Psoas muscle (tissue), 8 donors: Measurements from ENCODE around the gene OVAAL. TPM values are rescaled to one million over a fixed set of nuclear protein-coding genes. Genes with fewer than 3 reads are reported as not detected.
"Not testable (repeated sequence)": the region's sequence is repeated elsewhere in the genome, so short reads cannot be mapped to it uniquely, and the experiment has no call there.

Experiments
- ATAC-seq, 4 donors: fragments of 200-7000 bp; cut with Tn5 transposase; one replicate each; pipeline ENCODE4 v1.9.1; 2020; ENCODE audit warnings: moderate library complexity in 3 of 4, mild to moderate bottlenecking in 2 of 4
- DNase-seq, 2 donors: peaks; one replicate each; pipeline ENCODE4 v3.0.0-alpha.2; 2020
- H3K27ac ChIP-seq: fragments of 200-600 bp; one replicate; pipeline ENCODE4 v1.8.0; 2022
- H3K27me3 ChIP-seq, 3 donors: fragments of 200-600 bp in 1 of 3; one replicate each; pipeline versions ENCODE4 v1.6.1 to v1.8.0; 2013 to 2022; ENCODE audit warnings: low read length in 2 of 3, mild to moderate bottlenecking in 2 of 3, moderate library complexity in 1 of 3; ENCODE audit not compliant: insufficient read depth in 3 of 3
- H3K36me3 ChIP-seq, 2 donors: fragments of 200-600 bp in 1 of 2; one replicate each; pipeline versions ENCODE4 v1.6.1 to v1.8.0; 2013 to 2022; ENCODE audit warnings: low read depth in 1 of 2, mild to moderate bottlenecking in 1 of 2, moderate library complexity in 1 of 2; ENCODE audit not compliant: insufficient read depth in 1 of 2
- H3K4me1 ChIP-seq: fragments of 200-600 bp; one replicate; pipeline ENCODE4 v1.8.0; 2022
- H3K4me3 ChIP-seq: fragments of 200-600 bp; one replicate; pipeline ENCODE4 v1.8.0; 2022; ENCODE audit warnings: mild to moderate bottlenecking
- H3K9me3 ChIP-seq: fragments of 200-600 bp; one replicate; pipeline ENCODE4 v1.8.0; 2022
- WGBS, 3 donors: extraction: QIAGEN DNeasy Blood & Tissue Kit; methylation state at CpG; one replicate each; pipeline versions ENCODE4 v1.1.6 to v1.1.7; 2013; 5-methylcytosine and 5-hydroxymethylcytosine counted together
- intact Hi-C, 2 donors: fragments of 100-400 bp; cut with DNase I; formaldehyde crosslinking; loops; one replicate each; pipeline versions ENCODE4 v1.11.0 to v1.14.2; 2022
- polyA plus RNA-seq, 3 donors: library from polyadenylated mRNA; stranded (reverse); fragments of 200-250 nt; gene quantifications; one replicate each; pipeline ENCODE4 v1.2.3, GENCODE V29; 2013
- total RNA-seq, 4 donors: library from RNA; stranded (reverse); fragmentation: NEBNext Ultra II Directional in 2 of 4; extraction: Animal tissue kit (Norgen Biotek cat#: 25700) in 2 of 4; gene quantifications; one replicate each; pipeline versions ENCODE4 v1.2.1 to v1.2.4, GENCODE V29; 2021 to 2023
- TF ChIP-seq, protein P1 (sequence below): fragments of 200-600 bp; IDR thresholded peaks from one replicate; pipeline ENCODE4 v1.8.0; 2022; ENCODE audit warnings: antibody characterized with exemption
- donor health status: healthy with polysubstance abuse.
- donor health status: DM: no; HTN: no; CAD: no; lungs with moderate emphysema.
- donor health status: Bipolar disorder and iron deficiency.
- donor health status: healthy.
- donor health status: DM: yes; HTN: yes; CAD: no.
- donor health status: DM: no; HTN: no; CAD: no.
- donor health status: DM: no; HTN: no; CAD: no.
- donor health status: DM: yes; HTN: yes; CAD: no.

OVAAL gene
- total and polyA plus RNA-seq, 7 donors = 0.04 TPM; not detected in 6

DNA sequence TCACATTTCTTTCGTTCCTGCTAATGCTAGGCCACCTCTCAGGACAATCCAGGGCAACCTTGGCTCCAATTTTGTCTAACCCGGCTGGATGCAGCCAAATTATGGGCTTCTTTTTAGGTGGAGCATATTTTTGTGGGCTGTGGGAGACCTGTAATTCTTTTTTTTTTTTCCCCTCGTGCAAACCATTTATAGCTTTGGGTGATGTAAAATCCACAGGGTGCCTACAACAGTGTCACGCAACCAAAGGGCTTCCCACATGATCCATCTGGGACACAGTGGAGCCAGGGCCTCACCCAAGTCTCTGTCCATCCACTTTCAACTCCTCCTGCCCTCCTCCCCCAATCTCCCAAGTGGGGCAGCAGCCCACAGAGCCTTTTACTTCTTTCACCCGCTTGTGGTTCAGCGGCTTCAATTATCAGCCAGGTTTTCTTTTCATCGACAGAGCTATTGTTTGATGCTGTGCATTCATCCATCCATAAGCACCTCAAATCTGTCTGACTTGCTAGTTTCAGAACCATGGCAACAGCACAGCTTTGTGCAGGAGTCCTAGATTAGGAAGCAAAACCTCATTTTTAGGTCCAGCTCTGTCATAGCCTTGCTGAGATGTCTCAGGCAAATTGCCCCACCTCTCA lies 10.0 kb upstream of the OVAAL start:
- intact Hi-C loops = no loop called here
- H3K27ac ChIP-seq = no peak overlapping the region
- ATAC-seq = no peak

DNA sequence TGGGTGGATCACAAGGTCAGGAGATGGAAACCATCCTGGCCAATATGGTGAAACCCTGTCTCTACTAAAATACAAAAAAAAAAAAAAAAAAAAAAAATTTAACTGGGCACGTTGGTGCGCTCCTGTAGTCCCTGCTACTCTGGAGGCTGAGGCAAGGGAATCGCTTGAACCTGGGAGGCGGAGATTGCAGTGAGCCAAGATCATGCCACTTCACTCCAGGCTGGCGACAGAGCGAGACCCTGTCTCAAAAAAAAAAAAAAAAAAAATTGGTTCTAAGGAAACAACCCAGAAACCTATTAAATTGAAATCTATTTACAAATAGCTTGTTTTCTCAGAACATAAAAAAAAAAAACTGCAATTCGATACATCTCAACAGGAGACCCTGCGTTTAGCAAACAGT lies 9.0 kb upstream of the OVAAL start:
- H3K4me3 ChIP-seq, DNase-seq, H3K27ac ChIP-seq, H3K27me3 ChIP-seq, H3K9me3 ChIP-seq, ATAC-seq, intact Hi-C loops, H3K36me3 ChIP-seq: not testable (repeated sequence)
- 85 to 91% (median 87%) methylated on average over 8 of the region's 8 CpGs for WGBS, 3 donors
- H3K4me1 ChIP-seq = peaks cover 11% of the 10 kb centered on the region

More for the DNA sequence above, 10.0 kb upstream of the OVAAL start:
- DNase-seq = no peak
- TF ChIP-seq, protein P1, sequence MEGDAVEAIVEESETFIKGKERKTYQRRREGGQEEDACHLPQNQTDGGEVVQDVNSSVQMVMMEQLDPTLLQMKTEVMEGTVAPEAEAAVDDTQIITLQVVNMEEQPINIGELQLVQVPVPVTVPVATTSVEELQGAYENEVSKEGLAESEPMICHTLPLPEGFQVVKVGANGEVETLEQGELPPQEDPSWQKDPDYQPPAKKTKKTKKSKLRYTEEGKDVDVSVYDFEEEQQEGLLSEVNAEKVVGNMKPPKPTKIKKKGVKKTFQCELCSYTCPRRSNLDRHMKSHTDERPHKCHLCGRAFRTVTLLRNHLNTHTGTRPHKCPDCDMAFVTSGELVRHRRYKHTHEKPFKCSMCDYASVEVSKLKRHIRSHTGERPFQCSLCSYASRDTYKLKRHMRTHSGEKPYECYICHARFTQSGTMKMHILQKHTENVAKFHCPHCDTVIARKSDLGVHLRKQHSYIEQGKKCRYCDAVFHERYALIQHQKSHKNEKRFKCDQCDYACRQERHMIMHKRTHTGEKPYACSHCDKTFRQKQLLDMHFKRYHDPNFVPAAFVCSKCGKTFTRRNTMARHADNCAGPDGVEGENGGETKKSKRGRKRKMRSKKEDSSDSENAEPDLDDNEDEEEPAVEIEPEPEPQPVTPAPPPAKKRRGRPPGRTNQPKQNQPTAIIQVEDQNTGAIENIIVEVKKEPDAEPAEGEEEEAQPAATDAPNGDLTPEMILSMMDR = no peak
- H3K4me3 ChIP-seq = no peak overlapping the region
- no peaks in the 10 kb centered on the region for H3K36me3 ChIP-seq
- H3K27me3 ChIP-seq = no peaks in the 10 kb centered on the region
- WGBS, 3 donors = 88 to 92% (median 91%) methylated on average over 7 of the region's 7 CpGs
- peaks cover 11% of the 10 kb centered on the region for H3K4me1 ChIP-seq
- H3K9me3 ChIP-seq = no peaks in the 10 kb centered on the region

DNA sequence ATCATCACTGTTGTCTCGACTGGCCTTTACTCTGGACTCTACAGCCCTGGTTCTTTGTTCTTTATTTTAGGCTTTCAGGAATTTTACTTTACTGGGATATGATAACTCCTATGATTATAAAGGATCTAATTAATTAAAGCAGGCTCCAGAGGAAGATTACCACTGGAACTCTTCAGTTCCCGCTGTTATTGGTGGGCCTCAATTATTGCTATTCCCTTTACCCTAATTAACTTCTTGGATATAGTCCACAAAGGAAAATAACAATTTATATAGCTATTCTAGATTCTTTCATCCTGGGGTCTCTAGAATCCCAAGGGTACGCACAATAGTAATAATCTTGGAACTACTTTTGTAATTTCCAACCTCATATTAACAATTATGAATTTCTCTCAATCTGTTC lies 8.5 kb upstream of the OVAAL start:
- no peak overlapping the region for H3K27ac ChIP-seq
- intact Hi-C loops = no loop called here
- H3K4me3 ChIP-seq = no peak overlapping the region
- no peaks in the 10 kb centered on the region for H3K9me3 ChIP-seq
- H3K4me1 ChIP-seq = peaks cover 11% of the 10 kb centered on the region
- WGBS, 3 donors = 73 to 91% (median 89%) methylated on average over 3 of the region's 3 CpGs
- no peaks in the 10 kb centered on the region for H3K27me3 ChIP-seq
- TF ChIP-seq, protein P1 = no peak
- ATAC-seq (no peak), DNase-seq (no peak)
- H3K36me3 ChIP-seq = no peaks in the 10 kb centered on the region

DNA sequence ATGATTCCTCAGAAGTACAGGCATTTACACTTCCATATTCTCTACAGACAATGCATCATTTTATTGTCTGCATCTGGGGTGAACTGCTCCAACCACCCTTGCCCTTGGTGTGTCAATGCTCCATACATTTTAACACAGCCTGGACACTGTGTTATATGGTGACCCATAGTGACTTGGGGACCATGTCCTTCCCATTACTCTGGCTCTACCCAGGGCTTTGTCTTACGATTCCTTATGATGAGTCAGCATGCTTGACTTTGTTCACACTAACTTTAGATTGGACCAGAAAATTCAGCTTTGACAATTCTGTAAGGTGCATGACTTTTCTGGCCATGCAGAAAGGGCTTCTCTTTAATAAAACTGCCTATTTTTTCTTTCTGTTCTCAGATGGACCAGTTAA lies 6.8 kb upstream of the OVAAL start:
- no peak for DNase-seq
- TF ChIP-seq, protein P1 = no peak
- 71 to 83% (median 75%) methylated on average over 1 of the region's 1 CpG for WGBS, 3 donors

DNA sequence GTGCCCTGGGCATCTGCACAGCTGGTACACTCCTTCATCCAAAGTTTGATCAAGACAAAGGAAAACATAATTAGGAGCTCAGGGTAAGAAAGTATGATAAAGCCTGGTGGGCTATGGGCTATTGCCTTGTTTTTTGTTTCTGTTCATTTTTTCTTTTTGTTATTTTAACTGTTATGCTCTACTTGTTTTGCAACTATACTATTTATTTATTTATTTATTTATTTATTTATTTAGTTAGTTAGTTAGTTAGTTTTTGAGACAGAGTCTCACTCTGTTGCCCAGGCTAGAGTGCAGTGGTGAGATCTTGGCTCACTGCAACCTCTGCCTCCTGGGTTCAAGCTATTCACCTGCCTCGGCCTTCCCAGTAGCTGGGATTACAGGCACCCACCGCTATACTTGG lies 5.7 kb upstream of the OVAAL start:
- H3K36me3 ChIP-seq, H3K4me3 ChIP-seq, H3K4me1 ChIP-seq, H3K27ac ChIP-seq, H3K27me3 ChIP-seq, ATAC-seq, DNase-seq, intact Hi-C loops, H3K9me3 ChIP-seq: not testable (repeated sequence)
- 41 to 65% (median 55%) methylated on average over 2 of the region's 2 CpGs for WGBS, 3 donors

More for the DNA sequence above, 6.8 kb upstream of the OVAAL start:
- Histone ChIP-seq H3K27me3 (no peaks in the 10 kb centered on the region), H3K27ac (no peak overlapping the region), H3K9me3 (no peaks in the 10 kb centered on the region), H3K36me3 (no peaks in the 10 kb centered on the region), H3K4me3 (no peak overlapping the region), H3K4me1 (peaks cover 11% of the 10 kb centered on the region)
- intact Hi-C loops = no loop called here
- ATAC-seq = no peak

DNA sequence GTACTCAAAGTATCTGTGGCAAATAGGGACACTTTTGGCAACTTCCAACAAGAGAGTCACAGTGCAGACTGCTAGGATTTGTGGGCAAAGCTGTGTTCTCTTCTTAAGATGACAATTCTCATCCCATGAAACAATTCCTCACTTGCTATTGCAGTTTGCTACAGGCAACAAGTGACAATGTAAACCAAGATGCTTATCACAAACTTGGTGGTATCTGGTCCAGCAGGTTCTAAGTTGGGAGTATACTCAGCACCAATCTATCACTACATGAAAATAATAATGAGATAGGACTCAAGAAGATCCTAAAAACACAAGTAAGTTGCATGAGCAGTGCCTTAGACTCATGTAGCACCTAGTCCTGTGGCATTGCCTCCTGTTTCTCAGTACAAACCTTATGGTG lies 3.4 kb upstream of the OVAAL start:
- Histone ChIP-seq H3K36me3 (no peaks in the 10 kb centered on the region), H3K4me3 (no peak overlapping the region), H3K27me3 (no peaks in the 10 kb centered on the region), H3K4me1 (peaks cover 4% of the 10 kb centered on the region), H3K9me3 (no peaks in the 10 kb centered on the region), H3K27ac (no peak overlapping the region)
- ATAC-seq = no peak
- DNase-seq = no peak
- intact Hi-C loops = loop anchor here in 1 of 2 donors (5.0 kb wide), 1 partner anchor 42 kb away; no protein-coding TSS in a partner anchor
- TF ChIP-seq, protein P1 = no peak
